ENCODE measurements around the gene GPR152. TPM values are rescaled to one million over a fixed set of nuclear protein-coding genes. Genes with fewer than 3 reads are reported as not detected.
"Not testable (repeated sequence)": the region's sequence is repeated elsewhere in the genome, so short reads cannot be mapped to it uniquely, and the experiment has no call there.

Gene GPR152
- polyA plus RNA-seq, 3 donors from 2014 or later: 0.23 to 2.5 TPM; not detected in 1

DNA sequence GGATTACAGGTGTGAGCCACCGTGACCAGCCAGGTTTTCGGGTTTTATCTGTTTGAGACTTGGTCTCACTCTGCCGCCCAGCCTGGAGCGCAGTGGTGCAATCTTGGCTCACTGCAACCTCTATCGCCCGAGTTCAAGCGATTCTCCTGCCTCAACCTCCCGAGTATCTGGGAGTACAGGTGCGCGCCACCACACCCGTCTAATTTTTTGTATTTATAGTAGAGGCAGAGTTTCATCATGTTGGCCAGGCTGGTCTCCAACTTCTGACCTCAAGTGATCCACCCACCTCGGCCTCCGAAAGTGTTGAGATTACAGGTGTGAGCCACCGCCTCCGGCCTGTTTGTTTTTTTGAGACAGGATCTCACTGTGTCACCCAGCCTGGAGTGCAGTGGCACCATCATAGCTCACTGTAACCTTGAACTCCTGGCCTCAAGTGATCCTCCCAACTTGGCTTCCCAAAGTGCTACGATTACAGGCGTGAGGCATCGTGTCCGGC is 25.1 kb downstream of the GPR152 start:
- H3K36me3 Mint-ChIP-seq, DNase-seq, H3K9me3 Mint-ChIP-seq: not testable (repeated sequence)
- Mint-ChIP-seq H3K27ac (peak overlapping the region; percentile 92 to 98 (median 96)), H3K4me1 (peaks cover 47 to 48% of the 10 kb centered on the region in 2 donors), H3K4me3 (peak overlapping the region; percentile 95 to 99 (median 99)), H3K27me3 (ENCODE audit: low read depth in 3 of 3) (peaks cover 9 to 15% (median 12%) of the 10 kb centered on the region in 3 donors)

DNA sequence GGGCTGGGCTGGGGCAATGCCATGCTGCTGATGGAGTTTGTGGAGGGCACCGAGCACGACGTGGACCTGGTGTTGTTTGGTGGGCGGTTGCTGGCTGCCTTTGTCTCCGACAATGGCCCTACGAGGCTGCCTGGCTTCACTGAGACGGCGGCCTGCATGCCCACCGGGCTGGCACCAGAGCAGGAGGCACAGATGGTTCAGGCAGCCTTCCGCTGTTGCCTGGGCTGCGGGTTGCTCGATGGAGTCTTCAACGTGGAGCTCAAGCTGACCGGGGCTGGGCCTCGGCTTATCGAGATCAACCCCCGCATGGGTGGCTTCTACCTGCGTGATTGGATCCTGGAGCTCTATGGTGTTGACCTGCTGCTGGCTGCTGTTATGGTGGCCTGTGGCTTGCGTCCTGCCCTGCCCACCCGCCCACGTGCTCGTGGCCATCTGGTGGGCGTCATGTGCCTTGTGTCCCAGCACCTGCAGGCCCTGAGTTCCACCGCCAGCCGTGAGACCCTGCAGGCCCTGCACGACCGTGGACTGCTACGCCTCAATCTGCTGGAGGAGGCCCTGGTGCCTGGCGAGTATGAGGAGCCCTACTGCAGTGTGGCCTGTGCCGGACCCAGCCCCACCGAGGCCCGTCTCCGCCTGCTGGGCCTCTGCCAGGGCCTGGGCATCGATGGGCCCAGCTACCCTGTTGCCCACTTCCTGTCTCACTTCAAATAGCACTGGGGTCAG is 28.5 kb downstream of the GPR152 start:
- Mint-ChIP-seq H3K36me3 (no peaks in the 10 kb centered on the region), H3K9me3 (no peaks in the 10 kb centered on the region), H3K27me3 (ENCODE audit: low read depth in 3 of 3) (peaks cover 5 to 19% (median 10%) of the 10 kb centered on the region in 3 donors), H3K4me3 (no peak overlapping the region), H3K4me1 (peaks cover 45 to 46% of the 10 kb centered on the region in 2 donors), H3K27ac (no peak overlapping the region)
- DNase-seq: no peak

GRCh38 chr11:67423466-67423865 is 29.1 kb downstream of the GPR152 start:
- no peak overlapping the region for H3K27ac Mint-ChIP-seq
- H3K9me3 Mint-ChIP-seq: no peaks in the 10 kb centered on the region
- H3K4me1 Mint-ChIP-seq: peaks cover 46 to 47% of the 10 kb centered on the region in 2 donors
- no peak for DNase-seq
- H3K27me3 Mint-ChIP-seq (ENCODE audit: low read depth in 3 of 3): peaks cover 5 to 21% (median 5%) of the 10 kb centered on the region in 3 donors
- no peaks in the 10 kb centered on the region for H3K36me3 Mint-ChIP-seq
- no peak overlapping the region for H3K4me3 Mint-ChIP-seq

GRCh38 chr11:67422891-67423290 is 29.6 kb downstream of the GPR152 start:
- Mint-ChIP-seq H3K4me1 (peaks cover 48% of the 10 kb centered on the region in 2 donors), H3K9me3 (no peaks in the 10 kb centered on the region), H3K36me3 (no peaks in the 10 kb centered on the region), H3K27ac (peak overlapping the region in 2 of 6 donors; percentile 44 to 62), H3K4me3 (no peak overlapping the region), H3K27me3 (ENCODE audit: low read depth in 3 of 3) (peaks cover 0 to 15% (median 3%) of the 10 kb centered on the region in 3 donors)
- DNase-seq: no peak

GRCh38 chr11:67421430-67422031 is 31.0 kb downstream of the GPR152 start:
- H3K9me3 Mint-ChIP-seq: no peaks in the 10 kb centered on the region
- peaks cover 48 to 53% of the 10 kb centered on the region in 2 donors for H3K4me1 Mint-ChIP-seq
- H3K36me3 Mint-ChIP-seq: no peaks in the 10 kb centered on the region
- peak overlapping the region; percentile 66 to 91 (median 88) for H3K27ac Mint-ChIP-seq
- H3K27me3 Mint-ChIP-seq (ENCODE audit: low read depth in 3 of 3): peaks cover 0 to 13% (median 0%) of the 10 kb centered on the region in 3 donors
- no peak for DNase-seq
- peak overlapping the region; percentile 58 to 77 (median 70) for H3K4me3 Mint-ChIP-seq

GRCh38 chr11:67420646-67421429 is 31.7 kb downstream of the GPR152 start:
- Mint-ChIP-seq H3K36me3 (no peaks in the 10 kb centered on the region), H3K4me1 (peaks cover 55 to 60% of the 10 kb centered on the region in 2 donors), H3K27ac (peak overlapping the region; percentile 66 to 91 (median 88)), H3K27me3 (ENCODE audit: low read depth in 3 of 3) (peaks cover 0 to 8% (median 0%) of the 10 kb centered on the region in 3 donors), H3K4me3 (peak overlapping the region; percentile 75 to 82 (median 77)), H3K9me3 (no peaks in the 10 kb centered on the region)
- peak; percentile 98 for DNase-seq

GRCh38 chr11:67420147-67420645 is 32.3 kb downstream of the GPR152 start:
- no peaks in the 10 kb centered on the region for H3K36me3 Mint-ChIP-seq
- peaks cover 0 to 8% (median under 1%) of the 10 kb centered on the region in 3 donors for H3K27me3 Mint-ChIP-seq (ENCODE audit: low read depth in 3 of 3)
- H3K4me3 Mint-ChIP-seq: peak overlapping the region; percentile 71 to 82 (median 77)
- peaks cover 55 to 61% of the 10 kb centered on the region in 2 donors for H3K4me1 Mint-ChIP-seq
- H3K9me3 Mint-ChIP-seq: no peaks in the 10 kb centered on the region
- H3K27ac Mint-ChIP-seq: peak overlapping the region; percentile 76 to 86 (median 84)
- DNase-seq: no peak

- DNase-seq: no peak
- Mint-ChIP-seq H3K36me3 (no peaks in the 10 kb centered on the region), H3K4me1 (peaks cover 57 to 61% of the 10 kb centered on the region in 2 donors), H3K9me3 (no peaks in the 10 kb centered on the region), H3K27me3 (ENCODE audit: low read depth in 3 of 3) (peaks cover 0 to 10% (median 1%) of the 10 kb centered on the region in 3 donors), H3K4me3 (peak overlapping the region; percentile 71 to 82 (median 77)), H3K27ac (peak overlapping the region; percentile 76 to 86 (median 85))
Measured at GRCh38 chr11:67419325-67420049, 33.0 kb downstream of the GPR152 start.

DNA sequence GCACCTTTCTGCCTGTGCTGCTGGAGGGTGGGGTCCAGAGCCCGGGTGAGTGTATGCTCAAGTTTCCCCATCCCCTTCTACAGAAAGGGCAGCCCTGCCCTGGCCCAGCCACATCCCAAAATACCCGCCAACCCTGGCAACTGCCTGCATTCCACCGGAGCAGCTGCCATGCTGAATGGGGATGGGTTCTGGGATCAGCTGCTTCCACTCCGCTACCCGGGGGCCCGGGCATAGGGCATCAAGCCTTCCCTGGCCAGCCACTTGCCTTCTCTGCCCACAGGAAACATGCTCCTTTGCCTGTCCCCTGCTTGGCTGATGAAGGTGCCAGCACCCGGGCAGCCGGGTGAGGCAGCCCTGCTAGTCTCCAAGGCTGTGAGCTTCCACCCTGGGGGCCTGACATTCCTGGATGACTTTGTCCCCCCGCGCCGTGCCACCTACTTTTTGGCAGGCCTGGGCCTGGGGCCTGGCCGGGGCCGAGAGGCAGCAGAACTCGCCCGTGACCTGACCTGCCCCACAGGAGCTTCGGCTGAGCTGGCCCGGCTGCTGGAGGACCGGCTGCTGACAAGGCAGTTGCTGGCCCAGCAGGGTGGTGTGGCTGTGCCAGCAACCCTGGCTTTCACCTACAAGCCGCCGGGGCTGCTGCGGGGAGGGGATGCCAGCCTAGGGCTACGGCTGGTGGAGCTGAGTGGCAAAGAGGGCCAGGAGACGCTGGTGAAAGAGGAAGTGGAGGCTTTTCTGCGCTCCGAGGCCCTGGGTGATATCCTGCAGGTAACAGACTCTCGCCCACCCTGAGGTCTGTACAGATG is 33.9 kb downstream of the GPR152 start:
- peak overlapping the region; percentile 56 to 77 (median 74) for H3K4me3 Mint-ChIP-seq
- no peaks in the 10 kb centered on the region for H3K36me3 Mint-ChIP-seq
- DNase-seq: peak in 1 of 3 donors; percentile 50
- H3K27me3 Mint-ChIP-seq (ENCODE audit: low read depth in 3 of 3): peaks cover 0 to 10% (median 1%) of the 10 kb centered on the region in 3 donors
- peak overlapping the region; percentile 51 to 86 (median 81) for H3K27ac Mint-ChIP-seq
- H3K9me3 Mint-ChIP-seq: no peaks in the 10 kb centered on the region
- peaks cover 63 to 66% of the 10 kb centered on the region in 2 donors for H3K4me1 Mint-ChIP-seq

GRCh38 chr11:67417425-67417824 is 35.1 kb downstream of the GPR152 start:
- Mint-ChIP-seq H3K9me3 (no peaks in the 10 kb centered on the region), H3K27me3 (ENCODE audit: low read depth in 3 of 3) (peaks cover 0 to 15% (median 1%) of the 10 kb centered on the region in 3 donors), H3K27ac (peak overlapping the region in 4 of 6 donors; percentile 64 to 96 (median 85)), H3K36me3 (no peaks in the 10 kb centered on the region), H3K4me1 (peaks cover 69 to 71% of the 10 kb centered on the region in 2 donors), H3K4me3 (peak overlapping the region in 2 of 5 donors; percentile 47 to 70)
- DNase-seq: no peak

DNA sequence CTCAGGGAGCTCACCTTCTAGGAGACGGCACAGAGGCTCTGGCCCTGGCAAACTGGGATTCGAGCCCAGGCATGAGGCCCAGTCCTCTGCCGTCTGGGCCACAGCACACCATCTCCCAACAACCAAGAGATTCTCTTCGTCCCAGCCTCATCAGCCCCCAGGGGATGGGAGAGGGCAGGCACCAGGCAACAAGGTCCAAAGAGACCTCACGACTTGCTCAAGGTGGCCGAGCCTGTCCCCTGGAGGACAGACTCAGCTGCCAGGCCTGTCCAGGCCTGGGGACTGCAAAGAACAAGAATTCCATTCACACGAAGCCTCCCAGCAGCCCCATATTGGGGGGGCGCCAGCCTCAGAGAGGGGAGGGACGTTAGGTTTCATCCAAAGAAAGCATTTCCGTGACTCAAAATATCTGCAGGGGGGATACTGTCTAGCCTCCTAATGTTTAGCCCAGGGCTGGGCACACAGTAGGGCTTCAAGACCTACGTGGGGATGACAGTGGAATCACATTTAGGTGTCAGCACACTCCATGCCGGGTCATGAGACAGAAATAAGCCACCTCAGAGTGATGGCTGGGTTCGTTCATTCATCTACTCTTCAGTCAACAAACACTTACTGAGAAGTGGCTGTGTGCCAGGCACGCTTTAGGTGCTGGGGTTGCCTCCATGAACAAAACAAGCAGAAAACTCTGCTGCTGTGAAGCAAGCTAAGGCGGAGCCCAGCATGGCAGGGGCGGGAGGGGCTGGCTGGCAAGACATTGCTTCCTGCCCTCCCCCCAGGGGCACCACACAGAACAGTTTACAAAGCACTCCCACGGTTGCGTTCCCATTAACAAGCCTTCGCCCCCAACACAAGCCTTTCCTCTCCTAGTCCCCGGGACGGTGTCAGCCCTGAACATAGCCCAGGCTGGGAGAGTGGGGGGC is 35.9 kb downstream of the GPR152 start:
- Mint-ChIP-seq H3K27me3 (ENCODE audit: low read depth in 3 of 3) (peaks cover 0 to 15% (median 1%) of the 10 kb centered on the region in 3 donors), H3K9me3 (no peaks in the 10 kb centered on the region), H3K4me3 (peak overlapping the region; percentile 73 to 89 (median 82)), H3K4me1 (peaks cover 76 to 78% of the 10 kb centered on the region in 2 donors), H3K36me3 (no peaks in the 10 kb centered on the region), H3K27ac (peak overlapping the region; percentile 62 to 96 (median 88))
- DNase-seq: peak in 1 of 3 donors; percentile 77
